H1 (cell line): ENCODE data around the gene ARL2. TPM values are rescaled to one million over a fixed set of nuclear protein-coding genes. Genes with fewer than 3 reads are reported as not detected.

Source experiments
- BCL11A ChIP-seq, 2 experiments: IDR thresholded peaks; one replicate each; pipeline ENCODE4 v1.6.1; 2011; ENCODE audit warnings: low read depth in 2 of 2, low read length in 2 of 2, mild to moderate bottlenecking in 2 of 2
- NANOG ChIP-seq: IDR thresholded peaks from 2 replicates; pipeline ENCODE4 v1.6.1; 2011; ENCODE audit warnings: low read length, low read depth, mild to moderate bottlenecking, inconsistent platforms; ENCODE audit not compliant: insufficient read depth, poor library complexity, severe bottlenecking
- SUZ12 ChIP-seq: fragments of 200-600 bp; sonication (generic); IDR thresholded peaks from 2 replicates; pipeline ENCODE4 v1.6.1; 2012; ENCODE audit warnings: mild to moderate bottlenecking, inconsistent platforms, low read length, moderate library complexity, mixed read lengths
- TCF12 ChIP-seq: IDR thresholded peaks from 2 replicates; pipeline ENCODE4 v1.6.1; 2011; ENCODE audit warnings: low read depth, mild to moderate bottlenecking, low read length
- polyA plus RNA-seq, 7 experiments: library from polyadenylated mRNA; depleted of rRNA in 3 of 7; stranded (reverse) in 5 of 7; unstranded in 2 of 7; fragments of >200 nt in 5 of 7; fragments of 200-250 nt in 2 of 7; gene quantifications; 1 replicate in 5 of 7; 2 replicates in 1 of 7; 4 replicates in 1 of 7; pipeline versions ENCODE4 v1.2.1 to v1.2.3, GENCODE V29; 2011 to 2013; ENCODE audit warnings: missing spikeins in 2 of 7, mixed read lengths in 2 of 7
- total RNA-seq: library from RNA; stranded (reverse); fragmentation: NEBNext Ultra II Directional; extraction: Animal tissue kit (Norgen Biotek cat#: 25700); gene quantifications from 2 replicates; pipeline ENCODE4 v1.2.1, GENCODE V29; 2021
- TF ChIP-seq, protein P1 (sequence below), 3 experiments: IDR thresholded peaks; 1 replicate in 2 of 3; 2 replicates in 1 of 3; pipeline versions ENCODE4 v1.5.1 to v1.6.1; 2011; ENCODE audit warnings: low read length in 3 of 3, mild to moderate bottlenecking in 3 of 3, inconsistent platforms in 2 of 3, low read depth in 1 of 3, moderate library complexity in 1 of 3; ENCODE audit not compliant: insufficient read depth in 1 of 3; ENCODE audit errors: control extremely low read depth in 1 of 3

Gene ARL2
- total and polyA plus RNA-seq, 2 of the 8 experiments (the other 6 are each of a cell fraction or from before 2014, with no cell fraction given), result 186 to 535 TPM

DNA sequence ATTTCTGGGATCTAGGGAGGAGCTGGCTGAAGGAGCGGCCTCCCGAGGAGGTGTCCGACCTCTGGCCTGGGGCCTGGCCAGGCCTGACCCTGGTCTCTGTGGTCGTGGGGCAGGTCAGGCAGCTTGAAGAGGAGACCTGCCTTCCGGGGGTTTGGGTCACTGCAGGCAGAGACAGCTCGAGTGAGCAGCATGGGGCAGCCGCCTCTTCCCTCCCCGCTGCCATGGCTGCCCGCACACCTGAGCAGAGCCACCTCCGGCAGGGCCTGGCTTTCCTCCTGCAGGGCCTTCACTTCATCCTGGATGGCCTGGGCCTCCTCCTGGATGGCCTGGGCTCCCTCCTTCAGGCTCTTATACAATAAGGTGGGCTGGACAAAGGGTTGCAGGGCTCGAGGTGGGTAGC is 52.4 kb downstream of the ARL2 start (continued):
- TF ChIP-seq NANOG (no peak), TCF12 (no peak), BCL11A (IDR thresholded peaks at IDR 0.05; ENCODE audit: low read depth in 2 of 2, low read length in 2 of 2) (no peak), SUZ12 (no peak)
- TF ChIP-seq, protein P1, sequence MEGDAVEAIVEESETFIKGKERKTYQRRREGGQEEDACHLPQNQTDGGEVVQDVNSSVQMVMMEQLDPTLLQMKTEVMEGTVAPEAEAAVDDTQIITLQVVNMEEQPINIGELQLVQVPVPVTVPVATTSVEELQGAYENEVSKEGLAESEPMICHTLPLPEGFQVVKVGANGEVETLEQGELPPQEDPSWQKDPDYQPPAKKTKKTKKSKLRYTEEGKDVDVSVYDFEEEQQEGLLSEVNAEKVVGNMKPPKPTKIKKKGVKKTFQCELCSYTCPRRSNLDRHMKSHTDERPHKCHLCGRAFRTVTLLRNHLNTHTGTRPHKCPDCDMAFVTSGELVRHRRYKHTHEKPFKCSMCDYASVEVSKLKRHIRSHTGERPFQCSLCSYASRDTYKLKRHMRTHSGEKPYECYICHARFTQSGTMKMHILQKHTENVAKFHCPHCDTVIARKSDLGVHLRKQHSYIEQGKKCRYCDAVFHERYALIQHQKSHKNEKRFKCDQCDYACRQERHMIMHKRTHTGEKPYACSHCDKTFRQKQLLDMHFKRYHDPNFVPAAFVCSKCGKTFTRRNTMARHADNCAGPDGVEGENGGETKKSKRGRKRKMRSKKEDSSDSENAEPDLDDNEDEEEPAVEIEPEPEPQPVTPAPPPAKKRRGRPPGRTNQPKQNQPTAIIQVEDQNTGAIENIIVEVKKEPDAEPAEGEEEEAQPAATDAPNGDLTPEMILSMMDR (IDR thresholded peaks at IDR 0.05; ENCODE audit: control extremely low read depth in 1 of 3, insufficient read depth in 1 of 3, low read depth in 1 of 3, low read length in 3 of 3), result no peak
